Gastroesophageal sphincter (tissue), 4 donors: Measurements from ENCODE around the gene PLEKHG1. TPM values are rescaled to one million over a fixed set of nuclear protein-coding genes. Genes with fewer than 3 reads are reported as not detected.

ENCODE experiments used
- ATAC-seq: fragments of 150-250 bp; one replicate; pipeline ENCODE4 v1.9.1; 2016; ENCODE audit warnings: mild to moderate bottlenecking, moderate library complexity
- H3K27ac ChIP-seq, 4 donors: fragments of 200-600 bp; sonication (generic) in 3 of 4; 1 replicate in 3 of 4; 2 replicates in 1 of 4; pipeline ENCODE4 v1.5.1; 2016 to 2019
- H3K27me3 ChIP-seq: fragments of 200-600 bp; sonication (generic); one replicate; pipeline ENCODE4 v1.5.1; 2019
- H3K36me3 ChIP-seq, 2 donors: fragments of 200-600 bp; sonication (generic); one replicate each; pipeline ENCODE4 v1.5.1; 2019; ENCODE audit warnings: control low read depth in 1 of 2
- H3K4me1 ChIP-seq, 3 donors: fragments of 200-600 bp; sonication (generic); 1 replicate in 2 of 3; 2 replicates in 1 of 3; pipeline ENCODE4 v1.5.1; 2016 to 2019; ENCODE audit warnings: control low read depth in 2 of 3
- H3K4me3 ChIP-seq, 2 donors: fragments of 200-600 bp; sonication (generic); one replicate each; pipeline ENCODE4 v1.5.1; 2019; ENCODE audit warnings: mild to moderate bottlenecking in 1 of 2, moderate library complexity in 1 of 2
- H3K9me3 ChIP-seq, 3 donors: fragments of 200-600 bp; sonication (generic); one replicate each; pipeline ENCODE4 v1.5.1; 2017 to 2019; ENCODE audit warnings: control low read depth in 2 of 3
- CTCF ChIP-seq, 4 experiments: fragments of 200-600 bp in 2 of 4; fragments of 450-650 bp in 2 of 4; sonication (generic) in 1 of 4; IDR thresholded peaks; one replicate each; pipeline ENCODE4 v1.5.1; 2017 to 2019; ENCODE audit warnings: antibody characterized with exemption in 4 of 4, mild to moderate bottlenecking in 2 of 4, moderate library complexity in 2 of 4
- EP300 ChIP-seq: sonication (generic); formaldehyde crosslinking; IDR thresholded peaks from one replicate; pipeline ENCODE4 v1.6.1; 2017; ENCODE audit warnings: antibody characterized with exemption, mild to moderate bottlenecking
- POLR2A ChIP-seq, 2 donors: fragments of 450-650 bp; IDR thresholded peaks; one replicate each; pipeline ENCODE4 v1.6.1; 2017; ENCODE audit warnings: antibody characterized with exemption in 2 of 2, mild to moderate bottlenecking in 2 of 2, moderate library complexity in 1 of 2
- POLR2AphosphoS5 ChIP-seq: sonication (generic); formaldehyde crosslinking; IDR thresholded peaks from one replicate; pipeline ENCODE4 v1.6.1; 2017; ENCODE audit warnings: antibody characterized with exemption
- WGBS, 2 donors: methylation state at CpG; one replicate each; pipeline ENCODE4 v1.1.5; 2018; ENCODE audit warnings: low coverage in 1 of 2; 5-methylcytosine and 5-hydroxymethylcytosine counted together
- total RNA-seq, 4 donors: library from RNA; depleted of rRNA; stranded (reverse); fragments of >200 nt; gene quantifications; one replicate each; pipeline ENCODE4 v1.1.0, GENCODE V29; 2016

The PLEKHG1 gene
- total RNA-seq, 4 donors from 2014 or later, result 4.2 to 14.7 (median 13.9) TPM

GRCh38 chr6:150579611-150580010 is 20.1 kb upstream of the PLEKHG1 start:
- 81 to 96% methylated on average over 2 of the region's 4 CpGs for WGBS, 2 donors
- H3K9me3 ChIP-seq, result no peaks in the 10 kb centered on the region
- TF ChIP-seq POLR2AphosphoS5 (no peak), EP300 (no peak), POLR2A (IDR thresholded peaks at IDR 0.05) (no peak), CTCF (IDR thresholded peaks at IDR 0.05) (no peak)
- H3K27ac ChIP-seq, result no peak overlapping the region
- H3K4me3 ChIP-seq, result no peak overlapping the region
- ATAC-seq, result no peak
- no peaks in the 10 kb centered on the region for H3K27me3 ChIP-seq
- no peaks in the 10 kb centered on the region for H3K4me1 ChIP-seq
- H3K36me3 ChIP-seq, result no peaks in the 10 kb centered on the region

GRCh38 chr6:150580489-150580888 is 19.2 kb upstream of the PLEKHG1 start:
- no peaks in the 10 kb centered on the region for H3K36me3 ChIP-seq
- WGBS, 2 donors, result 100% methylated on average over 1 of the region's 2 CpGs
- no peaks in the 10 kb centered on the region for H3K27me3 ChIP-seq

GRCh38 chr6:150584065-150584464 is 15.6 kb upstream of the PLEKHG1 start:
- Histone ChIP-seq H3K27me3 (no peaks in the 10 kb centered on the region), H3K4me3 (no peak overlapping the region), H3K36me3 (no peaks in the 10 kb centered on the region), H3K9me3 (no peaks in the 10 kb centered on the region), H3K27ac (no peak overlapping the region), H3K4me1 (no peaks in the 10 kb centered on the region)
- WGBS, 2 donors, result 65 to 100% methylated on average over 1 to 5 of the region's 5 CpGs
- no peak for ATAC-seq
- no peak for TF ChIP-seq CTCF (IDR thresholded peaks at IDR 0.05)
- TF ChIP-seq EP300, result no peak
- no peak for TF ChIP-seq POLR2A (IDR thresholded peaks at IDR 0.05)
- no peak for TF ChIP-seq POLR2AphosphoS5

More at GRCh38 chr6:150580489-150580888, 19.2 kb upstream of the PLEKHG1 start:
- no peak overlapping the region for H3K4me3 ChIP-seq
- no peak for ATAC-seq
- H3K4me1 ChIP-seq, result no peaks in the 10 kb centered on the region
- no peaks in the 10 kb centered on the region for H3K9me3 ChIP-seq
- H3K27ac ChIP-seq, result no peak overlapping the region
- TF ChIP-seq POLR2AphosphoS5 (no peak), POLR2A (IDR thresholded peaks at IDR 0.05) (no peak), CTCF (IDR thresholded peaks at IDR 0.05) (no peak), EP300 (no peak)

GRCh38 chr6:150584596-150584995 is 15.1 kb upstream of the PLEKHG1 start:
- Histone ChIP-seq H3K9me3 (no peaks in the 10 kb centered on the region), H3K27ac (no peak overlapping the region), H3K4me1 (no peaks in the 10 kb centered on the region), H3K36me3 (no peaks in the 10 kb centered on the region), H3K4me3 (no peak overlapping the region), H3K27me3 (no peaks in the 10 kb centered on the region)
- TF ChIP-seq EP300 (no peak), CTCF (IDR thresholded peaks at IDR 0.05) (no peak), POLR2A (IDR thresholded peaks at IDR 0.05) (no peak), POLR2AphosphoS5 (no peak)
- ATAC-seq, result no peak
- 100% methylated on average over 1 of the region's 1 CpG; no CpG with 5 or more reads in 1 of the 2 donors for WGBS, 2 donors

- no peaks in the 10 kb centered on the region for H3K27me3 ChIP-seq
- H3K9me3 ChIP-seq, result no peaks in the 10 kb centered on the region
- H3K4me1 ChIP-seq, result no peaks in the 10 kb centered on the region
- peak; percentile 36 for ATAC-seq
- no peak overlapping the region for H3K4me3 ChIP-seq
- 39 to 42% methylated on average over 7 of the region's 12 CpGs for WGBS, 2 donors
- no peaks in the 10 kb centered on the region for H3K36me3 ChIP-seq
- H3K27ac ChIP-seq, result no peak overlapping the region
- TF ChIP-seq POLR2AphosphoS5, result no peak
Measured at GRCh38 chr6:150586850-150587359, 12.8 kb upstream of the PLEKHG1 start.
